Pulmonary artery endothelial cell (primary cell): ENCODE results near the gene MRPL23. TPM values are rescaled to one million over a fixed set of nuclear protein-coding genes. Genes with fewer than 3 reads are reported as not detected.

ENCODE experiments used
- DNase-seq: peaks from one replicate; pipeline ENCODE4 v3.0.0-alpha.2; 2011; ENCODE audit warnings: low read depth, low spot score
- total RNA-seq: library from RNA; depleted of rRNA; stranded (reverse); fragments of >200 nt; gene quantifications from 2 replicates; pipeline ENCODE4 v1.2.3, GENCODE V29; 2014

The MRPL23 gene
- total RNA-seq, 1 donor from 2014 or later: 58.7 TPM

- DNase-seq: no peak
Observed at GRCh38 chr11:1952806-1953482, 5.8 kb downstream of the MRPL23 start.

GRCh38 chr11:1953489-1954266 is 6.5 kb downstream of the MRPL23 start:
- DNase-seq: no peak

- no peak for DNase-seq
Observed at GRCh38 chr11:1958367-1958766, 11.2 kb downstream of the MRPL23 start.

GRCh38 chr11:1959786-1960185 is 12.7 kb downstream of the MRPL23 start:
- no peak for DNase-seq

- DNase-seq: no peak
Observed at GRCh38 chr11:1963864-1964263, 16.7 kb downstream of the MRPL23 start.

- no peak for DNase-seq
Observed at GRCh38 chr11:1964348-1964747, 17.2 kb downstream of the MRPL23 start.

GRCh38 chr11:1964955-1965354 is 17.8 kb downstream of the MRPL23 start:
- no peak for DNase-seq

- DNase-seq: no peak
Observed at GRCh38 chr11:1966531-1966930, 19.4 kb downstream of the MRPL23 start.

GRCh38 chr11:1967641-1968225 is 20.6 kb downstream of the MRPL23 start:
- DNase-seq: no peak

- DNase-seq: no peak
Observed at GRCh38 chr11:1968454-1969002, 21.4 kb downstream of the MRPL23 start.

GRCh38 chr11:1969035-1969434 is 21.9 kb downstream of the MRPL23 start:
- no peak for DNase-seq

- DNase-seq: no peak
Observed at GRCh38 chr11:1969776-1970175, 22.6 kb downstream of the MRPL23 start.

GRCh38 chr11:1970956-1971355 is 23.8 kb downstream of the MRPL23 start:
- no peak for DNase-seq

- no peak for DNase-seq
Observed at GRCh38 chr11:1975185-1975584, 28.1 kb downstream of the MRPL23 start.

GRCh38 chr11:1978720-1979473 is 31.8 kb downstream of the MRPL23 start:
- no peak for DNase-seq

- no peak for DNase-seq
Observed at GRCh38 chr11:1979607-1980006, 32.5 kb downstream of the MRPL23 start.

GRCh38 chr11:1982873-1983600 is 35.9 kb downstream of the MRPL23 start:
- DNase-seq: no peak

- DNase-seq: no peak
Observed at GRCh38 chr11:1983601-1983961, 36.4 kb downstream of the MRPL23 start.

GRCh38 chr11:1987024-1987423 is 39.9 kb downstream of the MRPL23 start:
- DNase-seq: no peak

- DNase-seq: no peak
Observed at GRCh38 chr11:1988174-1988573, 41.0 kb downstream of the MRPL23 start.
